Measurements from ENCODE around the gene PADI6.
A peak's percentile ranks its signal among the peaks of the same experiment; 100 is the strongest.

The PADI6 gene

DNA sequence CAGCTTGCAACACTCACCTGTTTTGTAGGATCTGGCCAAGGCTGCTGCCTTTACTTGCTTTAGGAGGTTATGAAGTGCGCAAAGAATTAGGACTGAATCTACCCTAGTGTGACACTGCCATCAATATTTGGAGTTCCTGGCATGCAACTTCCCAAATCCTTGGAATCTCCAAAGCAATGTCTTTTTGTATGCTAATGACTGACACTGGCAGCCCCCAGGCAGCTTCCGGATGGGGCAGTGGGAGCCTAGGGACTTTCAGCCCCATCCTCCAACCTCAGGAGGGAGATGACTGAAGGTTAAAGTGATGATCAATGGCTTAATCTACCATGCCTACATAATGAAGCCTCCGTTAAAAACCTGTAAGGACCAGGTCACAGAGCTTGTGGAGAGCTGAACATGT lies 62.0 kb downstream of the PADI6 start:
- DNase-seq (ENCODE audit: low read depth in 2 of 2), result no peak

DNA sequence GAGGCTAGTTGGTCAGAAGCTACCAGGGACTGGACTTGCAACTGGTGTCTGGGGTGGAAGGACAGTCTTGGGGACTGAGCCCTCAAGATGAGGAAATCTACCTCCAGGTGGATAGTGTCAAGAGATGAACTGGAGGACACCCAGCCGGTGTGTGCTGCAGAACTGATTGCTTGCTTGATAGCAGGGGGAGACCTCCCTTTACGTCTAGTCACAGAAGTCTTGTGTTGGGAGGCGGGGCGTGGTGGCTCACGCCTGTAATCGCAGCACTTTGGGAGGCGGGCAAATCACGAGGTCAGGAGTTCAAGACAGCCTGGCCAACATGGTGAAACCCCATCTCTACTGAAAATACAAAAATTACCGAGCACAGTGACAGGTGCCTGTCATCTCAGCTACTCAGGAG lies 62.6 kb downstream of the PADI6 start:
- no peak for DNase-seq (ENCODE audit: low read depth in 2 of 2)

DNA sequence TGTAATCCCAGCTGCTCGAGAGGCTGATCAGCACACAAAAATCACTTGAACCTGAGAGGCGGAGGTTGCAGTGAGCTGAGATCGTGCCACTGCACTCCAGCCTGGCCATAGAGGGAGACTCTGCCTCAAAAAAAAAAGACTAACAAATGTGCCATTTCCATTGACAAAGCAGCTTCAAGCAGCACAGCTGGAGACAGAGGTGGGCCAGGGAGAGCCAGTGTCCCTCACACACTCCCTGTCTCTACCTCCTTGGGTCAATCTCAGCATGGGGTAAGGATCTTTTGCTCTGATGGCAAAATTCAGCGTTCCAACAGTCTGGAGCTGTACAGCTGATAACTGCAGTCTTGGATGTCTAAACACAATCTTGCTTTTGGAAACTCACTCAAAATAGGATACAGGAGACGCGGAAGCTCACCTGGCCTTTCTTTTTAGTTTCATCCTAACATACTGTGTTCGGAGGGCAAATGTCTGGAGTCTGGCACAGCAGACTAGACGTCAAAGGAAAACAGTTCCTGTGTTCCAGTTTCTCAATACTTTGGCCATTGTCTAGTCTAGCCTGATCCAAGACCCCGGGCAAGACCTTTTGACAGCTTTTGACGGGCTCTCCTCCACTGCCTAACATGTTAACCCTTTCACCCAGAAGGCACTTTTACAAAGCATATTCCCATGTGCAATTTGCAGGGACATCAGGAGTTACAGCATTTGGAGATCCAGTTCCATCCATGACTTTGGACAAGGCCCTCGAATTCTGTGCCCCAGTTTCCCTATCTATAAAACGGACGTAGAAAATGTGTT lies 64.6 kb downstream of the PADI6 start:
- no peak for DNase-seq (ENCODE audit: low read depth in 2 of 2)

DNA sequence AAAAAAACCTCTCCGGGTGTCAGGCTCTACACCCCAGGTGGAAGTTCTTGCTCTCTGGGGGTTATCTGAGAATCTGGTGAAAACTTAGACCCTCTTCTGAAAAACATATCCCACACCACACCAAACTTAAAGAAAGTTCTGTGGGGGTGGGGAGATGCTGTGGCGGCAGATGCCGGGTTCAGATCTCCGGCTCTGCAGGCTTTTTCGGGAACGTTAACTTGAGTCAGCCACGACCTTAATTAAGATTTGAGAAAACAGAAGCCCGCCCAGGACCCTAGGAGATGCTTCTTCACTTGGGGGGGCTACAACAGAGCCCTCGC lies 65.2 kb downstream of the PADI6 start:
- no peak for DNase-seq (ENCODE audit: low read depth in 2 of 2)

DNA sequence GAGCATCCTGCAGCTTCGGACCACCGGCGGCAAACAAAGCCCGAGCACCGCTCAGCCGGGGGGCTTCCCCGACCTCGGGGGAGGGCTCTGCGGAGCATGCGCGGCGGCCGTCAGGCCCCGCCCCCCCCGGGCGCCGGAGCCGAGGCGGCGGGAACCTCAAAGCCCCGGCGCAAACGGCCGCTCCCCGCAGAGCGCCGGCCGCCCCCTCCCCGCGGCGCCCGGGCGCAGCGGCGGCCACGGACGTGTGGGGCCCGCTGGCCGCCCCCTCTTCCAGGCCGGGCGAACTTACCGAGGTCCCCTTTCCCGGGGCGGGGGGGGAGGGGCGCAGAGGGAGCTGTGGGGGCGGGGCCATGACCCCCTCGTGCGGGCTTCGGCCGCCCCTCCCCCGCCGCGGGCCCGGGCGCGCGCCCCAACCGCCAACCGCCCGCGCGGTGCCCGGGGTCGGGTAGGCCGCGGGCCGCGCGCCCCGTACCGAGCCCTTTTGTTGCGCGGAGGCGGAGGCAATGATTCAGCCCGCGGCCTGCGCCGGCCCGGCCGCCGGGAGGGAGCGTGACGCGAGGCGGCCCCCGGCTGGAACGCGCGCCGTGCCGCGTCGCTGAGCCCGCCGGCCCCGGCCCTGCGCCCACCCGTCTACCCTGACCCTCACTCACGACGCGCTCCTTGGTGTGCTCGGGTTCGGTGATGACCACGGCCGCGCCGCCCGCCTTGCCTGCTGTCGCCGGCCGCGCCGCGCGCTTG lies 65.8 kb downstream of the PADI6 start:
- peak; percentile 46 to 54 for DNase-seq (ENCODE audit: low read depth in 2 of 2)

DNA sequence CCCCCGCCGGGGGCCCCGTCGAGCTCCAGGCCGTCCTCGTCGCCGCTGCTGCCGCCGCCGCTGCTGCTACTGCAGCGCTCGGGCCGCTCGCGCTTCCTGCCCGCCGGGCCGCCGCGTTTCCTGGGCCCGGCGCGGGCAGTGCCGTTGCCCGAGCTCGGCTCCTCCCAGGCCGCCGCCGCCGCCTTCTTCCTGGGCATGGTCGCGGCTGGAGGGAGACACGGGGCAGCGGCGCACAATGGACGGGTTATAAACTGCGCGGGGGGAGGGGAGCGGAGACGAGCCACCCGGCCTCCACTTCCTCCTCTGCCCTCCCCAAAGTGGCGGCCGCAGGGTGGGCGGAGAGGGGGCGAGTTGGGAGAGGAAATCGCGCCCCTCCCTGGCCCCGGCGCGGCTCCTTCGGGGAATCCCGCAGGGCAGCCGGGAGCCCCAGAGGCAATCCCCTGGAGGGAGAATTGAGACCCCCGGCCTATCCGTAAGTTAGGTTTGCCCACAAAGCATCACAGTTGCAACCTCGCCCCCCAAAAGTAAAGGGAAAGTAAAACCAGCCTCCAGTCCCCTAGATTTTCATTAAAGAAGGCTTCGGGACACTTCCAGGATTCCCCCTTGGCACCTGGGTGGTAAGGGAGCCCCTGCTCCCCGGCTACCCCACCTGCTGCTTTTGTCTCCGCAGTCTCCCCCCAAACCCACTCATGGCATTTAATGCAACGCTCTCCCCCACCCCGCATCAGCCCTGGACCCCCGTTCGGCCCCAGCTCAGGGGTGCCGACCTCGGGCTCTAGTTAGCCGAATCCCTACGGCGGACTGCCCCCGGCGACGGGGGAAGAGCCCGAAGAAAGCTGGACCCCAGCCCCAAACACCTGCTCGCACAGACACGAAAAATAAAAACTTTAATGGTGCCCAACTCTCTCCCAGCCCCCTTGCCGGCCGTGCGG lies 66.6 kb downstream of the PADI6 start:
- peak; percentile 72 to 87 for DNase-seq (ENCODE audit: low read depth in 2 of 2)

DNA sequence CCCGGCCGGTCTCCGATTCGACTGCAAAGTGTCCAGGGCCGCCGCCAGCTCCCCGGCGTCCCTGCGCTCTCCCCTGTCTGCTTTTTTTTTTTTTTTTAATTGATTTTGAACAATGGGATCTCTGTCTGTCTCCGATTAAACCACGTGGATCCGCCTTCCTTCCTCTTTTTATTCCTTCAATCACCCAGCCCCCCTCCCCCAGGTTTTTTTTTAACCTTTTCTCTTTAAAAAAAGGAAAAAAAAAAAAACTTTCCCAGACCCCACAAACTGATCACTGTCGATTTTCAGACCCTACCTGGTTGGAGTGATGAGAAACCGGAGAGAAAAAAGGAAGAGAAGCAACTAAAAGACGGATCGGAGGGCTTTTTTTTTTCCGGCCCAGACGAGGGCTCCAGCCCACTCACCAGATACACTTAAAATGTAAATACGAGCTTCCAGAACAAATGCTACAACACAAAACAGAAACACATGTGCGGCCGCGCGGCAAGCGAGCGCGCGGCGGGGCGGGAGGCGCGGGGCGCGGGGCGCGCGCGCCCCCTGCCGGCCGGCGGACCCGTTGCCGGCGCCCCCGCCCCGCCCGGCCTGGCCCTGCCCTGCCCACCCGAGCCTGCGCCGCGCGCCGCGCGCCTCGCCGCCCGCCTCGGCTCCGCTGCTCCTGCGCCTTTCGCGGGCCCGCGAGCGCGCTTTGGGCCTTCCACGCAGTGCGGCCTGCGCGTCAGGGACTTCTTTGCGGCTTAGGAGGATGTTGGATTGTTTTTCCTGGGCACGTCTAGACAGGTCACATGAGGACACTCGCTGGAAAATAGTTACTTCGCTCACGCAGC lies 67.5 kb downstream of the PADI6 start, which contains the start of gene RCC2:
Gene RCC2 (minus strand): TSS at position 428 of the 824 bp plus-strand sequence. CDS start 1,163 bp downstream, outside the sequence.
- peak; percentile 55 to 56 for DNase-seq (ENCODE audit: low read depth in 2 of 2)

GRCh38 chr1:17440074-17440826 lies 68.3 kb downstream of the PADI6 start:
- DNase-seq (ENCODE audit: low read depth in 2 of 2), result no peak

- DNase-seq (ENCODE audit: low read depth in 2 of 2), result no peak
Measured at GRCh38 chr1:17440827-17441168, 68.8 kb downstream of the PADI6 start.

- no peak for DNase-seq (ENCODE audit: low read depth in 2 of 2)
Measured at GRCh38 chr1:17441265-17441992, 69.4 kb downstream of the PADI6 start.

- no peak for DNase-seq (ENCODE audit: low read depth in 2 of 2)
Measured at GRCh38 chr1:17441993-17442357, 70.0 kb downstream of the PADI6 start.

DNA sequence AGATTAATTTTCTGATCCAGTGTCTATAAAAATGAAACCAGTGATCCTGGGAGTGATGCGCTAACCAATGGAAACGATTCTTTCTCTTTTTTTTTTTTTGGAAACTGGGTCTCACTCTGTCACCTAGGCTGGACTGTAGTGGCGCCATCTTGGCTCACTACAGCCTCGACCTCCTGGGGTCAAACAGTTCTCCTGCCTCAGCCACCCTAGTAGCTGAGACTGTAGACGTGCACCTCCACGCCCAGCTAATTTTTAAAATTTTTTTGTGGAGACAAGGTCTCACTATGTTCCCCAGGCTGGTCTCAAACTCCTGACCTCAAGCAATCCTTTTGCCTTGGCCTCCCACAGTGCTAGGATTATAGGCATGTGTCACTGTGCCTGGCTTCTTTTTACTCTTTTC lies 70.8 kb downstream of the PADI6 start:
- DNase-seq (ENCODE audit: low read depth in 2 of 2), result no peak

DNA sequence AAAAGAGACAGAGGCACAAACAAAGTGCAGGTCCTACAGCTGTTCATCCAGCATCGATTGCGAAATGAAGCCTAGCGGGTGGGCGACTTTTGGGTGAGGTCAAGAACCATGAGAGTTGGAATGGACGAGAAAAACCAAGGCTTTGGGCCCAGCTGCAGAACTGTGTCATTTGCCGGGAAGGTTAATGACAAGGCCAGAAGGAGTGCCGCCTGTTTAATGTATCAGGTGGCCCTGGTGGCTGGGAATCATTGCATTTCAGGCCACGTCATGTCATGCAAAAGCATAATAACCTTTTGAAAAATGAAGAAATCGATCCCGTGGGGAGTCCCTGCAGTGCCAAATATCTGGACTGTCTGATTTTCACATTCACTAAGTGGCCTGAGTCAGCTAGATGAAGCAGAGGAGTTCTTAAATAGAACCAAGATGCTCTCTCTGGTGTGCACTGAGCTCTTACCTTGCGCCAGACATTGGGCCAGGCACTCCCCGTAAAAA lies 75.6 kb downstream of the PADI6 start:
- no peak for DNase-seq (ENCODE audit: low read depth in 2 of 2)
